ENCODE results near the gene OSR1. TPM values are rescaled to one million over a fixed set of nuclear protein-coding genes. Genes with fewer than 3 reads are reported as not detected.

OSR1 gene
- total and polyA plus RNA-seq, 2 of the 4 experiments (the other 2 are of a cell fraction) = 12.4 to 48.0 TPM

GRCh38 chr2:19346983-19347618, 11.3 kb downstream of the OSR1 start:
- POLR2A ChIA-PET (ENCODE audit: unreplicated experiment) = interaction anchor here (0.6 to 1.1 kb wide), 3 partner anchors 12 to 206 kb away, joined by 3 to 5 read pairs (median 4); partner anchors contain the start of gene OSR1
- Histone ChIP-seq H4K5ac (ENCODE audit: low read depth, low read length) (peak overlapping the region; percentile 88), H2AK9ac (replicated peaks; ENCODE audit: low read depth, low read length, poor library complexity) (peak overlapping the region; percentile 39), H3K9ac (ENCODE audit: low read depth, low read length) (peak overlapping the region; percentile 98), H3K36me3 (ENCODE audit: control insufficient read depth, insufficient read depth, low read length) (peaks cover 26% of the 10 kb centered on the region), H4K8ac (ENCODE audit: low read depth in 2 of 2, low read length in 2 of 2) (peak overlapping the region; percentile 96), H2BK15ac (ENCODE audit: low read depth, low read length) (peak overlapping the region; percentile 16; the same call in 1 of the 3 replicates), H3K4me3 (ENCODE audit: insufficient read depth, low read depth, low read length) (peak overlapping the region; percentile 76), H3K27ac (ENCODE audit: insufficient read depth, low read length) (peak overlapping the region; percentile 97), H4K91ac (ENCODE audit: insufficient read depth, low read depth, low read length) (peak overlapping the region; percentile 85), H3K18ac (ENCODE audit: low read depth, low read length) (peak overlapping the region; percentile 76), H3K79me1 (ENCODE audit: low read depth in 1 of 2, low read length in 2 of 2) (peaks cover 21 to 29% of the 10 kb centered on the region in 2 experiments), H2BK120ac (ENCODE audit: low read depth, low read length) (peak overlapping the region; percentile 24; the same call in 1 of the 2 replicates), H3K4ac (ENCODE audit: low read depth, low read length) (peak overlapping the region; percentile 83), H2BK5ac (ENCODE audit: low read depth, low read length, poor library complexity, severe bottlenecking) (peak overlapping the region; percentile 86), H3K4me1 (ENCODE audit: control insufficient read depth, insufficient read depth, low read length) (no peaks in the 10 kb centered on the region; the same call in 1 of the 2 replicates), H4K20me1 (ENCODE audit: insufficient read depth, low read length) (peaks cover 4% of the 10 kb centered on the region; the same call in 1 of the 2 replicates), H3K14ac (replicated peaks; ENCODE audit: low read depth, low read length) (peak overlapping the region; percentile 90), H3K27me3 (ENCODE audit: control insufficient read depth, insufficient read depth, low read length) (no peaks in the 10 kb centered on the region), H3K56ac (ENCODE audit: extremely low read depth, insufficient read depth, low read length) (peak overlapping the region; percentile 76), H3K9me3 (ENCODE audit: control insufficient read depth, insufficient read depth, low read length) (no peaks in the 10 kb centered on the region), H3K4me2 (ENCODE audit: low read depth, low read length) (peak overlapping the region; percentile 91), H2AK5ac (ENCODE audit: low read depth, low read length) (peak overlapping the region; percentile 57), H2BK20ac (ENCODE audit: low read depth, low read length) (0 out of 2 replicates have a peak overlapping the region, but pooled peaks have one; percentile 3), H2AFZ (replicated peaks; ENCODE audit: low read length, poor library complexity) (peak overlapping the region; percentile 96), H3K9me1 (ENCODE audit: insufficient read depth, low read length) (peaks cover 8% of the 10 kb centered on the region), H3K23ac (ENCODE audit: low read depth, low read length) (peak overlapping the region; percentile 89)
- no peak for DNase-seq
- in situ Hi-C loops (cut with MboI; ENCODE audit: low sequenced_read_pairs) (no loop called here), intact Hi-C loops (cut with micrococcal nuclease) (loop anchor here (5.0 kb wide), 1 partner anchor 110 kb away; no protein-coding TSS in a partner anchor), dilution Hi-C loops (cut with HindIII; ENCODE audit: low sequenced_read_pairs, unreplicated experiment) (no loop called here)
- TF ChIP-seq POLR2A (IDR thresholded peaks at IDR 0.05; ENCODE audit: low read depth, low read length) (no peak), RCOR1 (IDR thresholded peaks at IDR 0.05; ENCODE audit: insufficient replicate concordance, low read length) (no peak), ELK1 (IDR thresholded peaks at IDR 0.05; ENCODE audit: borderline replicate concordance, low read depth, low read length) (no peak), CEBPB (IDR thresholded peaks at IDR 0.05; ENCODE audit: low read depth, low read length) (no peak), MAFK (IDR thresholded peaks at IDR 0.05; ENCODE audit: low read depth, low read length) (no peak), MXI1 (IDR thresholded peaks at IDR 0.05; ENCODE audit: borderline replicate concordance, low read depth, low read length) (no peak), BHLHE40 (IDR thresholded peaks at IDR 0.05; ENCODE audit: low read depth, low read length) (no peak)
- TF ChIP-seq, protein P1, sequence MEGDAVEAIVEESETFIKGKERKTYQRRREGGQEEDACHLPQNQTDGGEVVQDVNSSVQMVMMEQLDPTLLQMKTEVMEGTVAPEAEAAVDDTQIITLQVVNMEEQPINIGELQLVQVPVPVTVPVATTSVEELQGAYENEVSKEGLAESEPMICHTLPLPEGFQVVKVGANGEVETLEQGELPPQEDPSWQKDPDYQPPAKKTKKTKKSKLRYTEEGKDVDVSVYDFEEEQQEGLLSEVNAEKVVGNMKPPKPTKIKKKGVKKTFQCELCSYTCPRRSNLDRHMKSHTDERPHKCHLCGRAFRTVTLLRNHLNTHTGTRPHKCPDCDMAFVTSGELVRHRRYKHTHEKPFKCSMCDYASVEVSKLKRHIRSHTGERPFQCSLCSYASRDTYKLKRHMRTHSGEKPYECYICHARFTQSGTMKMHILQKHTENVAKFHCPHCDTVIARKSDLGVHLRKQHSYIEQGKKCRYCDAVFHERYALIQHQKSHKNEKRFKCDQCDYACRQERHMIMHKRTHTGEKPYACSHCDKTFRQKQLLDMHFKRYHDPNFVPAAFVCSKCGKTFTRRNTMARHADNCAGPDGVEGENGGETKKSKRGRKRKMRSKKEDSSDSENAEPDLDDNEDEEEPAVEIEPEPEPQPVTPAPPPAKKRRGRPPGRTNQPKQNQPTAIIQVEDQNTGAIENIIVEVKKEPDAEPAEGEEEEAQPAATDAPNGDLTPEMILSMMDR (conservative IDR thresholded peaks at IDR 0.05; ENCODE audit: low read depth, low read length) = no peak
- no peak for ATAC-seq (ENCODE audit: low read depth)
- 25% methylated on average over 1 of the region's 6 CpGs; no CpG with 5 or more reads in 1 of the 2 experiments for WGBS, 2 experiments (ENCODE audit: extremely low coverage in 2 of 2, insufficient read length in 1 of 2)
- CTCF ChIA-PET = no interaction called here
- BruUV-seq (replicated peaks) = no TSS peak

All from IMR-90 (cell line).